Measurements from ENCODE around the gene DENND2C.

The DENND2C gene

GRCh38 chr1:114610546-114611245 is 59.2 kb downstream of the DENND2C start:
- no peak overlapping the region for H3K27ac ChIP-seq
- no peak for TF ChIP-seq CTCF (IDR thresholded peaks at IDR 0.05)

GRCh38 chr1:114609826-114610225 is 60.0 kb downstream of the DENND2C start:
- Histone ChIP-seq H3K4me1 (ENCODE audit: control insufficient read depth in 1 of 2, insufficient read depth in 1 of 2, low read depth in 1 of 2, low read length in 1 of 2) (no peaks in the 10 kb centered on the region), H3K36me3 (peaks cover 23% of the 10 kb centered on the region), H3K4me3 (ENCODE audit: low read depth in 1 of 2, low read length in 1 of 2) (no peak overlapping the region), H3K27me3 (peaks cover 11% of the 10 kb centered on the region), H3K9me3 (no peaks in the 10 kb centered on the region), H3K27ac (no peak overlapping the region)
- no peak for TF ChIP-seq CTCF (IDR thresholded peaks at IDR 0.05)

More at GRCh38 chr1:114610546-114611245, 59.2 kb downstream of the DENND2C start:
- Histone ChIP-seq H3K9me3 (no peaks in the 10 kb centered on the region), H3K36me3 (peaks cover 23% of the 10 kb centered on the region), H3K4me3 (ENCODE audit: low read depth in 1 of 2, low read length in 1 of 2) (no peak overlapping the region), H3K4me1 (ENCODE audit: control insufficient read depth in 1 of 2, insufficient read depth in 1 of 2, low read depth in 1 of 2, low read length in 1 of 2) (no peaks in the 10 kb centered on the region), H3K27me3 (peaks cover 11% of the 10 kb centered on the region)

GRCh38 chr1:114609026-114609425 is 60.8 kb downstream of the DENND2C start:
- no peak for TF ChIP-seq CTCF (IDR thresholded peaks at IDR 0.05)
- H3K9me3 ChIP-seq = no peaks in the 10 kb centered on the region
- no peak overlapping the region for H3K4me3 ChIP-seq (ENCODE audit: low read depth in 1 of 2, low read length in 1 of 2)
- peaks cover 11% of the 10 kb centered on the region for H3K27me3 ChIP-seq
- H3K4me1 ChIP-seq (ENCODE audit: control insufficient read depth in 1 of 2, insufficient read depth in 1 of 2, low read depth in 1 of 2, low read length in 1 of 2) = no peaks in the 10 kb centered on the region
- H3K36me3 ChIP-seq = peaks cover 23% of the 10 kb centered on the region
- no peak overlapping the region for H3K27ac ChIP-seq

GRCh38 chr1:114607223-114607622 is 62.6 kb downstream of the DENND2C start:
- peaks cover 23% of the 10 kb centered on the region for H3K36me3 ChIP-seq
- H3K4me3 ChIP-seq (ENCODE audit: low read depth in 1 of 2, low read length in 1 of 2) = no peak overlapping the region
- no peak for TF ChIP-seq CTCF (IDR thresholded peaks at IDR 0.05)
- no peak overlapping the region for H3K27ac ChIP-seq
- no peaks in the 10 kb centered on the region for H3K9me3 ChIP-seq
- H3K27me3 ChIP-seq = peaks cover 11% of the 10 kb centered on the region
- H3K4me1 ChIP-seq (ENCODE audit: control insufficient read depth in 1 of 2, insufficient read depth in 1 of 2, low read depth in 1 of 2, low read length in 1 of 2) = no peaks in the 10 kb centered on the region

- H3K4me1 ChIP-seq (ENCODE audit: control insufficient read depth in 1 of 2, insufficient read depth in 1 of 2, low read depth in 1 of 2, low read length in 1 of 2) = no peaks in the 10 kb centered on the region
- H3K27me3 ChIP-seq = peaks cover 5% of the 10 kb centered on the region
- H3K27ac ChIP-seq = no peak overlapping the region
- H3K9me3 ChIP-seq = no peaks in the 10 kb centered on the region
- no peak for TF ChIP-seq CTCF (IDR thresholded peaks at IDR 0.05)
- H3K4me3 ChIP-seq (ENCODE audit: low read depth in 1 of 2, low read length in 1 of 2) = no peak overlapping the region
- H3K36me3 ChIP-seq = peaks cover 30% of the 10 kb centered on the region
These were observed 71.9 kb downstream of the DENND2C start for GRCh38 chr1:114597949-114598348.
